ENCODE measurements around the gene NCAPD3. TPM values are rescaled to one million over a fixed set of nuclear protein-coding genes. Genes with fewer than 3 reads are reported as not detected.

NCAPD3 gene
- total RNA-seq, 1 donor from 2014 or later: 21.7 TPM

DNA sequence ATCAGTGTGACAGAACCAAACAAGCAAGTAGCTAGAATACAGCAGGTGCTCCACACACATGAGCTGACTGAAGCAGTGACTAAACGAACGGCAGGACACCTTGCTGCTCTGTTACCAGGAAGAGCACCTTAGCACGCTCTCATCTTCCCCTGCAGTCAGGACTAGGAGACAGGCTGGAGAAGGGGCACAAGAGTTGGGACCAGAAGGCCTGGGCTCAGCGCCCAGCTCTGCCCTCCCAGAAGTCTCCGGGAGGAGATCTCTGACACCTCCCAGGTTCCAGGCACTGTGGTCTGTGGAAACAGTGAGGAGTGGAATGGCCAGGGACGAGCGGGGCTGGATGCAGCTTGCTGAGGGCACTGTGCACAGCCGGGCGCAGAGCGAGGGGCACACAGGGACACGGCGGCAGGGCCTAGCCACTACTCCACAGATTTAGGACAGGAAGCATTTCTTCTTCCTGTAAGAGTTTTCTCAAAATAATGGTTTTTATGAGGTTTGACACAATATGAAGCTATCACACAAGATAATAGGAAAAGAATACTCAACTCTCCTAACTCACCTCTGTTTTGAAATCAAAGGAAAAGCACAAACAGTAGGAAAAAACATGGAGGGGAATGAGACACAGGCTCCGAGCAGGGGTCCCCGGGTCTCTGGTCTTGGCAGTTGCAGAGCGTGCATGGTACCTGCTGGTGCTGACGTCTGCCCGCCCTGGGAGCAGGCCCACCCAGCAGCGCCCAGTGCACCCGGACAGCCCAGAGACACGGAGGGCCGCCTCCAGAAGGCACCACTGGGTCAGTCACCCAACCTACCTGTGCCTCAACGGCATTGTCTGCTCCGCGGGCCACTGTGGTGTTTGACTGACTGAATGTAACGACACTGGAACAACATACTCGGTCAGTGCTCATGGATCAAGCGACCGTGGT is 67.6 kb downstream of the NCAPD3 start:
- Mint-ChIP-seq H3K27ac (ENCODE audit: unreplicated experiment) (no peak overlapping the region), H3K36me3 (ENCODE audit: unreplicated experiment) (peaks cover 46% of the 10 kb centered on the region)

DNA sequence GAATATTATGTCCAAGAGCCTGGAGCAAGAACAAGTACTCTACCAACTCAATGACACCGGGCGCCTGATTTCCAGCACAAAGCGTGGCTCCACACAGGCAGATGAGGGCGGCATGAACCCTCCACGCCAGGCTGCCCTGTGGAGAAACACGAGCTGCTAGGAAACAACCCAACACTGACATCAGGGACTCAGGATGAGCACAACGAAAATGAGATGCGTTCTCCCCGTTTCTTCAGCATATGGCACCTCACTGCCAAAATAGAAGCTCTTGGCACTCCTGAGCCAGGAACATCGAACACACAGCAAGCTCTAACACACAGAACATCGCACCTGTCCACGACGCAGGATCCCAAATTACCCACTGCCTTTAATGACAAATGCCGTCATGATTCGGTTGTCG is 68.3 kb downstream of the NCAPD3 start:
- no peak overlapping the region for H3K4me3 Mint-ChIP-seq (ENCODE audit: unreplicated experiment)
- peaks cover 51% of the 10 kb centered on the region for H3K36me3 Mint-ChIP-seq (ENCODE audit: unreplicated experiment)
- DNase-seq (ENCODE audit: extremely low spot score, unreplicated experiment): no peak
- H3K9me3 Mint-ChIP-seq (ENCODE audit: unreplicated experiment): no peaks in the 10 kb centered on the region
- TF ChIP-seq, protein P1, sequence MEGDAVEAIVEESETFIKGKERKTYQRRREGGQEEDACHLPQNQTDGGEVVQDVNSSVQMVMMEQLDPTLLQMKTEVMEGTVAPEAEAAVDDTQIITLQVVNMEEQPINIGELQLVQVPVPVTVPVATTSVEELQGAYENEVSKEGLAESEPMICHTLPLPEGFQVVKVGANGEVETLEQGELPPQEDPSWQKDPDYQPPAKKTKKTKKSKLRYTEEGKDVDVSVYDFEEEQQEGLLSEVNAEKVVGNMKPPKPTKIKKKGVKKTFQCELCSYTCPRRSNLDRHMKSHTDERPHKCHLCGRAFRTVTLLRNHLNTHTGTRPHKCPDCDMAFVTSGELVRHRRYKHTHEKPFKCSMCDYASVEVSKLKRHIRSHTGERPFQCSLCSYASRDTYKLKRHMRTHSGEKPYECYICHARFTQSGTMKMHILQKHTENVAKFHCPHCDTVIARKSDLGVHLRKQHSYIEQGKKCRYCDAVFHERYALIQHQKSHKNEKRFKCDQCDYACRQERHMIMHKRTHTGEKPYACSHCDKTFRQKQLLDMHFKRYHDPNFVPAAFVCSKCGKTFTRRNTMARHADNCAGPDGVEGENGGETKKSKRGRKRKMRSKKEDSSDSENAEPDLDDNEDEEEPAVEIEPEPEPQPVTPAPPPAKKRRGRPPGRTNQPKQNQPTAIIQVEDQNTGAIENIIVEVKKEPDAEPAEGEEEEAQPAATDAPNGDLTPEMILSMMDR (IDR thresholded peaks at IDR 0.05): no peak
- H3K27ac Mint-ChIP-seq (ENCODE audit: unreplicated experiment): no peak overlapping the region
- H3K4me1 Mint-ChIP-seq (ENCODE audit: unreplicated experiment): peaks cover 9% of the 10 kb centered on the region
- H3K27me3 Mint-ChIP-seq (ENCODE audit: unreplicated experiment): no peaks in the 10 kb centered on the region

More for the DNA sequence above, 67.6 kb downstream of the NCAPD3 start:
- TF ChIP-seq, protein P1 (IDR thresholded peaks at IDR 0.05): no peak
- Mint-ChIP-seq H3K4me3 (ENCODE audit: unreplicated experiment) (no peak overlapping the region), H3K9me3 (ENCODE audit: unreplicated experiment) (no peaks in the 10 kb centered on the region), H3K4me1 (ENCODE audit: unreplicated experiment) (peaks cover 2% of the 10 kb centered on the region), H3K27me3 (ENCODE audit: unreplicated experiment) (no peaks in the 10 kb centered on the region)
- DNase-seq (ENCODE audit: extremely low spot score, unreplicated experiment): peak; percentile 70

DNA sequence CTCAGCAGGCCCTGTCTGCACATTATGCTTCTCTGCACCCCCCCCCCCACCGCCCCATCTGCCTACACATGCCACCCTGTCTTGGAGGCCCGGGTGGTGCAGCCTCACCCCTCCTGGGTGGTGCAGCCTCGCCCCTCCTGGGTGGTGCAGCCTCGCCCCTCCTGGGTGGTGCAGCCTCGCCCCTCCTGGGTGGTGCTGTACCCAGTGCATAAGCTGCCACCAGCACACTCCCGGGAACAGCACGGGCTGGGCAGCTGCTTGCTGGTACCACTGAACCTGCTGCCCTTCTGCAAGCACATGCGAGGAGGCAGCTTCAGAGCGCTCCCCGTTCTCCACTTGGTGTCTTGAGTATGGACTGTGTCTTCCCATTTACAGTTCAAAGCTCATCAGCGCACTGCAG is 69.3 kb downstream of the NCAPD3 start:
- Mint-ChIP-seq H3K4me3 (ENCODE audit: unreplicated experiment) (no peak overlapping the region), H3K9me3 (ENCODE audit: unreplicated experiment) (no peaks in the 10 kb centered on the region), H3K27me3 (ENCODE audit: unreplicated experiment) (no peaks in the 10 kb centered on the region), H3K27ac (ENCODE audit: unreplicated experiment) (no peak overlapping the region), H3K36me3 (ENCODE audit: unreplicated experiment) (peaks cover 45% of the 10 kb centered on the region), H3K4me1 (ENCODE audit: unreplicated experiment) (peaks cover 10% of the 10 kb centered on the region)
- peak; percentile 69 for DNase-seq (ENCODE audit: extremely low spot score, unreplicated experiment)
- TF ChIP-seq, protein P1 (IDR thresholded peaks at IDR 0.05): no peak

DNA sequence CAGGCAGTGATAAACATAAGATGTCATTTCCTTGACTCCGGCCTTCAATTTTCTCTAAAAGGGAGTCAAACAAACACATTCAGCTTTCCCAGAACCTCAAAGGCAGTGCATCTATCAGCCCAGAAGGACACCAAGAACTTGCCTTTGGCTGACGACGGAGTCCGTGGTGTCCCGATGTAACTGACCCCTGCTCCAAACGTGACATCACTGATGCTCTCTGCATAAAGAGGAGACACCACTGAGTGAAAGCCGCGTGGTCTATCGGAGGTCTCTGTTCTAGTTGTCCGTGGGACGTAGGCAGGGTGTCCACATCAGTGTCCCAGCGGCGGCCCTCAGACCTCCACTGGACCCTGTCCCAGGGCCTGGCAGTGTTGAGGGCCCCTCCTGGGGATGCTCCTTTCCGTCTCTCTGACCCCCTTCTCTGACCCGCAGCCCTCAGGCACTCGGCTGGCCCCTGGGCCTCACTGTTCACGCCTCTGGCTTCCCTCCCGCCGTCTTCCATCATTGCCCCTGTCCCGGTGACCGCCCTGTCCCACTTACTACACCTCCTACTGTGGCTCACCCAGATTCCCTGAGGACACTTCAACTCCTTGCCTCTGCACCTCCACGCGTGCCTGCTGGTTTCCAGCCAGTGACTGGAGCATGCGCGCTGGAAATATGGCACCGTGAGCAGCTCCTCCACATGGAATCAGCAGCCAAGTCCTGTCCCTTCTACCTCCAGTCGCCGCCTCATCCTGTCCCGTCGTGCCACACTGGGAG is 70.4 kb downstream of the NCAPD3 start:
- Mint-ChIP-seq H3K36me3 (ENCODE audit: unreplicated experiment) (peaks cover 43% of the 10 kb centered on the region), H3K4me1 (ENCODE audit: unreplicated experiment) (peaks cover 10% of the 10 kb centered on the region), H3K27ac (ENCODE audit: unreplicated experiment) (no peak overlapping the region), H3K9me3 (ENCODE audit: unreplicated experiment) (no peaks in the 10 kb centered on the region), H3K27me3 (ENCODE audit: unreplicated experiment) (no peaks in the 10 kb centered on the region), H3K4me3 (ENCODE audit: unreplicated experiment) (no peak overlapping the region)
- DNase-seq (ENCODE audit: extremely low spot score, unreplicated experiment): peak; percentile 83
- TF ChIP-seq, protein P1 (IDR thresholded peaks at IDR 0.05): no peak

DNA sequence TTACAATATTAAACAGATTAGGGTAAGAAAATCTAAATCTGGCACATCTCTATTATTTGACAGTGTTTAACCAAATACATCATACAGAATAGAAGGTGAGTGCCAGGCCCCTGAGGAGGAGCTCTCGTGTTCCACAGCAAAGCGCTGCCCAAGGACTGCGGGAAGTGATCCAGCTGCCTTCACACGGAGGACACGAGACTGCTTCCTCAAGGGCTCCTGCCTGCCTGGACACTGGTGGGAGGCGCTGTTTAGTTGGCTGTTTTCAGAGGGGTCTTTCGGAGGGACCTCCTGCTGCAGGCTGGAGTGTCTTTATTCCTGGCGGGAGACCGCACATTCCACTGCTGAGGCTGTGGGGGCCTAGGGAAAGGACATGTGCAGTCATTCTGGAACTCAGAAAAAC is 71.1 kb downstream of the NCAPD3 start:
- DNase-seq (ENCODE audit: extremely low spot score, unreplicated experiment): peak; percentile 73
- H3K4me1 Mint-ChIP-seq (ENCODE audit: unreplicated experiment): peaks cover 10% of the 10 kb centered on the region
- H3K27ac Mint-ChIP-seq (ENCODE audit: unreplicated experiment): no peak overlapping the region
- no peaks in the 10 kb centered on the region for H3K9me3 Mint-ChIP-seq (ENCODE audit: unreplicated experiment)
- H3K27me3 Mint-ChIP-seq (ENCODE audit: unreplicated experiment): no peaks in the 10 kb centered on the region
- peaks cover 44% of the 10 kb centered on the region for H3K36me3 Mint-ChIP-seq (ENCODE audit: unreplicated experiment)
- TF ChIP-seq, protein P1 (IDR thresholded peaks at IDR 0.05): no peak
- H3K4me3 Mint-ChIP-seq (ENCODE audit: unreplicated experiment): no peak overlapping the region
